ENCODE measurements around the gene ZNF358.
"Not testable (repeated sequence)": the region's sequence is repeated elsewhere in the genome, so short reads cannot be mapped to it uniquely, and the experiment has no call there.

The ZNF358 gene

GRCh38 chr19:7521551-7522071 is 5.7 kb downstream of the ZNF358 start:
- DNase-seq, result no peak

DNA sequence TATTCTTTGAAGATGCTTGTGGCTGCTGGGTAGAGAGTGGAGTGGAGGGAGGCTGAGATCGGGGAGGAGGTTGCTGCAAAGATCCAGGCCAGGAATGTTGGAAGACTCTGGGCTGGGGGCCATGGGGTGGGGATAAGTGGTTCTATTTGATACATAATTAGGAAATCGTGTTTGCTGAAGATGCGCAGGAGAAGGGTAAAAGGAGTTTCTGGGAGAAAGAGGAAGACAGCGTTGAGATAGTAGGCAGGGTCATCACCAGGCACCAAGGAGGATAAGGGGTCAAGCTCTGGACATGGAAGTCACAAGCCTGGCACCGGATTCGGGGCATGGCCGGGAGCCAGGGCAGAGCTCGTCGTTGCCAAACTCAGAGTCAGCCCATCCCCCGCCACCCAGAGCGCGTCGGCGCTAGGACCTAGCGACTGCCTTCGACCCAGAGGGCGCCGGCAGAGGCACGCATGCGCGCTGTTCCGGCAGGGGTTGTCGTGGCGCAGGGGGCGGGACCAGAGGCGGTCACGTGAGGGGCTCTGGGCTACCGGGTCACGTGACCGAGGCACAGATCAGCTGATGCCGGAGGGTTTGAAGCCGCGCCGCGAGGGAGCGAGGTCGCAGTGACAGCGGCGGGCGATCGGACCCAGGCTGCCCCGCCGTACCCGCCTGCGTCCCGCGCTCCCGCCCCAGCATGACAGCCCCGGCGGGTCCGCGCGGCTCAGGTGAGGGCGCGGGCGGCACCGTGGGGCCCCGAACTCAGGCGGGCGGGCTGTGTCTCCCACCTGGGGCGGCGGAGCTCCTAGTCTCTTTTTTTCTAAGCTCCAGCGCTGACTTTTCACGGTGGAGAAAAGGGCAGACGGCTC is 6.4 kb downstream of the ZNF358 start, which contains the start of gene MCOLN1:
TSS of gene MCOLN1 (plus strand) at position 553 of the 851 bp plus-strand sequence. CDS start at position 680, 127 bp downstream.
- DNase-seq, result peak; percentile 93 to 95

DNA sequence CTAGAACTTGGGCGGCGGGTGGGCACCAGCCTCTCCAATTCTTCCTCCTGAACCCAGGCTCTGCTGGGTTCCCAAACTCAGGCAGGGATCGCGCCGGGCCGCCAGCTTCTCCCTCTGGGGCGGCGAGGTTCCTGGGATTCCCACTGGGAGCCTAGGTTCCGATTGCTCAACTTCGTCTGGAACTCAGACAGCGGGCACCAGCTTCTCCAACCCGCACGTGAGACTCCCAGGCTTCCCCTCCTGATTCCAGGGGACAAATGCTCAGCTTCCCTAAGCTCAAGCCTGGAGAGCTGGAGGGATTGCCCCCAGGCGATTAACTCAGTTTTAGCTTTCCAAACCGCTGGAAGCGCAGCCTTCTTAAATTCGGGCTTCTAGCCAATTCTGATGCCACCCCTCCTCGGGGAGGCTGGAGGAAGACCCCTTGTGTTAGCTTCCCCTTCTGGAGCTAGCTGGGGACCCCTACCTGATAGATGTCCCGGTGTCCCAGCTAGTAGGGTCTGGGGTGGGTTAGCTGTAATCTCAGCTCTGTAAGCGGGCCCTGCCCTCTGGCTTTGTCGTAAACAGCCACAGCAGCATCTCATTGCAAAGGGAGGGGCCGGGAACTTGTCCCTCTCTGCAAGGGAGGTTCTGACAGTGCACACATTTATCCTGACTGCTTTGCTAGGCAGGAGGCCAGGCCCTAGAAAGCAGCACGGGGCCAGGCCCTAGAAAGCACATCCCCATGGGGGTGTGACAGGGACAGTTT is 7.2 kb downstream of the ZNF358 start:
- DNase-seq, result no peak

- no peak for DNase-seq
Observed at GRCh38 chr19:7524523-7524922, 8.6 kb downstream of the ZNF358 start.

GRCh38 chr19:7524992-7525739 is 9.3 kb downstream of the ZNF358 start:
- no peak for DNase-seq

GRCh38 chr19:7526059-7526929 is 10.4 kb downstream of the ZNF358 start:
- no peak for DNase-seq

GRCh38 chr19:7527516-7528191 is 11.8 kb downstream of the ZNF358 start:
- DNase-seq, result peak; percentile 4 to 19

GRCh38 chr19:7528192-7528519 is 12.3 kb downstream of the ZNF358 start:
- no peak for DNase-seq

DNA sequence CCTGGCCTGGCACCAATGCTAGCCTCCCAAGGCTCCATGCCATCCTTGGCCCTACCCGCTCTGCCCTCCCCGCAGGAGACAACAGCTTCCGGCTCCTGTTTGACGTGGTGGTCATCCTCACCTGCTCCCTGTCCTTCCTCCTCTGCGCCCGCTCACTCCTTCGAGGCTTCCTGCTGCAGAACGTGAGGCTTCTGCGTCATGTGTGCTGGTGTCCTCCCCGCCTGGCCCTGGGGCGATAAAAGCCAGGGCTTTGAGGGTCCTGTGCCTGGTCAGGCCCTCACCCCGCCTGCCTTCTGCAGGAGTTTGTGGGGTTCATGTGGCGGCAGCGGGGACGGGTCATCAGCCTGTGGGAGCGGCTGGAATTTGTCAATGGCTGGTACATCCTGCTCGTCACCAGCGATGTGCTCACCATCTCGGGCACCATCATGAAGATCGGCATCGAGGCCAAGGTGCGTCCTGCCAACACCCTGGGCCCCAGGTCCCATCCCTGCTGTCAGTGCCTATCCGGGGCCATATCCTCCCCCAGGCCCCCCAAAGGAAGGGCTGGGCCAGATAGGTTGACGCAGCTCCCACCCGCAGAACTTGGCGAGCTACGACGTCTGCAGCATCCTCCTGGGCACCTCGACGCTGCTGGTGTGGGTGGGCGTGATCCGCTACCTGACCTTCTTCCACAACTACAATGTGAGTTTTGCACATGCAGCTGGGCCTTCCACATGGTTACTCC is 12.8 kb downstream of the ZNF358 start:
- no peak for DNase-seq

- no peak for DNase-seq
Observed at GRCh38 chr19:7529246-7529600, 13.3 kb downstream of the ZNF358 start.

GRCh38 chr19:7529610-7530490 is 13.9 kb downstream of the ZNF358 start:
- DNase-seq, result no peak

- DNase-seq, result no peak
Observed at GRCh38 chr19:7533281-7533885, 17.5 kb downstream of the ZNF358 start.

DNA sequence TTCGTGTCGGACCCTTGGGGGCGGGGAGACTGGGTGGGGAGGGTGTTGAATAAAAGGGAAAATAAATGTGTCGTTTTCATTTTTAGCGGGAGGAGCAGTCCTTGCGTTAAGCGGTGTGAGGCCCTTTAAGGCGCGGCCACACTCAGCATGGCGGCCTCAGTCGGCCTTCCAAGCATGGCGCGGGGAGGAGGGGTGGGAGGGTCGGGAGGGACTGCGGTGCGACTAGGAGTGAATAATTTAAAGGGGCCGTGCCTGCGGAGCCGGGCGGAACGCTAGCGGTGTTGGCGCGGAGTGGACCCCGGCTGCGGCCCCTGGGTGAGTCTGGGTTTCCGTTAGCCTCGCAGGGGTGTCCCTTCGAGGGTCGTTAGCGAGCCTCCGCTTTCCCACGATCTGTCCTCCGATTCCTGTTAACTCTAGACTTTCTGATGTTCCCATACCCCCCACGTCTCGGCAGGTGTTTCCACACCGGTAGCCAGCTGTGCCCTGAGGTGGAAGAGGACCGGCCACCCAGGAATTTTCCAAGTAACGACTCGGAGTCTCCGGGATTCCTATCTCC is 18.1 kb downstream of the ZNF358 start:
- DNase-seq, result peak; percentile 40 to 62

DNA sequence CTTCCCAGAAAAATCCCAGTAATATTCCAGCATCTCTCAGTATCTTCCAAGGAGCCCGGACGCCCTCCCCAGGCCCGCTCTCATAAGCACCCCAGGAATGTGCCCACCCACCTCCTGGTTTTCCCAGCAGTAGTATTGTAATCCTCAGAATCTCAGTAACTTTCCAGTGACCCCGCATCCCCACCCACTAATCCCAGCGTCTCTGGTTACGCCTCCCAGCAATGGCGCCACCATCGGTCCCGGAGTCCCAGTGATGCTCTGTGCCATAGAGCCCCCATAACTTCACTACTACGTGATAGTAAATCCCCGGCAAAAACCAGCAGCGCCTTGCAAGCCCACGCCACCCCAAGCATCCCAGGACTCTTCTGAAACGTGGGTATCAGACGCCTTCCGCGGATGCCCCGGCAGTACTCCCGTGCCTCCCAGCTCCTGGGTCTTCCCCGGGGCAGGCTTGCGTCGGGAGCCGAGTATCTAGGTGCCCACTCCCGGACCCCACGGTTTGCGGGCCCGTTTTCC is 18.7 kb downstream of the ZNF358 start:
- peak in 1 of 2 donors; percentile 28 for DNase-seq

GRCh38 chr19:7535047-7535997 is 19.4 kb downstream of the ZNF358 start, which contains the start of gene PNPLA6:
Gene PNPLA6, plus strand, starts transcription at chr19:7535717. Its CDS starts 72 bp downstream, at chr19:7535789.
- DNase-seq, result peak; percentile 74 to 84

GRCh38 chr19:7535998-7536695 is 20.2 kb downstream of the ZNF358 start:
- no peak for DNase-seq

GRCh38 chr19:7538990-7539389 is 23.1 kb downstream of the ZNF358 start:
- DNase-seq, result not testable (repeated sequence)
